ENCODE measurements around the gene CENPH.
A peak's percentile ranks its signal among the peaks of the same experiment; 100 is the strongest.
"Not testable (repeated sequence)": the region's sequence is repeated elsewhere in the genome, so short reads cannot be mapped to it uniquely, and the experiment has no call there.

CENPH gene

DNA sequence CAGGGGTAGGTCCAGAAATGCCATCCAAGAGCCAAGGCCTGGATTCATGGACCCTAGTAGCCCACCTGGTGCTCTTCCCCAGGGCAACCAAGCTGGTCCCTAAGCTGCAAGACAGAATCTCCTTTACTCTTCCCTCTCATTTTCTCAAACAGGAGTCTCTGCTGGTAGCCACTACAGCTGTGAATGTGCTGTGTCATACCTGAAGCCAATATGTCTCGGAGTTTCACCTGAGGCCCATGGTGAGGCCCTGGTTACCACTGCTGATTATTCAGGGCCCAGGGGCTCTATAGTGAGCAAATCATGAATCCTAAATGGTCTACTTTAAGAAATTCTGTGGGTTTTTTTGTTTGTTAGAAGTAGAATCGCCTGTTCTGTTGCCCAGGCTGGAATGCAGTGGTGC, 61.2 kb downstream of the CENPH start:
- Histone ChIP-seq H3K36me3 (ENCODE audit: low read depth) (peaks cover 26% of the 10 kb centered on the region), H3K27me3 (ENCODE audit: insufficient read depth, poor library complexity, severe bottlenecking) (no peaks in the 10 kb centered on the region), H3K4me3 (ENCODE audit: severe bottlenecking) (no peak overlapping the region), H3K9me3 (ENCODE audit: severe bottlenecking) (no peaks in the 10 kb centered on the region), H3K27ac (ENCODE audit: poor library complexity, severe bottlenecking) (no peak overlapping the region), H3K4me1 (ENCODE audit: insufficient read depth, poor library complexity, severe bottlenecking) (no peaks in the 10 kb centered on the region)
- DNase-seq (ENCODE audit: low spot score), result no peak
- TF ChIP-seq, protein P1, sequence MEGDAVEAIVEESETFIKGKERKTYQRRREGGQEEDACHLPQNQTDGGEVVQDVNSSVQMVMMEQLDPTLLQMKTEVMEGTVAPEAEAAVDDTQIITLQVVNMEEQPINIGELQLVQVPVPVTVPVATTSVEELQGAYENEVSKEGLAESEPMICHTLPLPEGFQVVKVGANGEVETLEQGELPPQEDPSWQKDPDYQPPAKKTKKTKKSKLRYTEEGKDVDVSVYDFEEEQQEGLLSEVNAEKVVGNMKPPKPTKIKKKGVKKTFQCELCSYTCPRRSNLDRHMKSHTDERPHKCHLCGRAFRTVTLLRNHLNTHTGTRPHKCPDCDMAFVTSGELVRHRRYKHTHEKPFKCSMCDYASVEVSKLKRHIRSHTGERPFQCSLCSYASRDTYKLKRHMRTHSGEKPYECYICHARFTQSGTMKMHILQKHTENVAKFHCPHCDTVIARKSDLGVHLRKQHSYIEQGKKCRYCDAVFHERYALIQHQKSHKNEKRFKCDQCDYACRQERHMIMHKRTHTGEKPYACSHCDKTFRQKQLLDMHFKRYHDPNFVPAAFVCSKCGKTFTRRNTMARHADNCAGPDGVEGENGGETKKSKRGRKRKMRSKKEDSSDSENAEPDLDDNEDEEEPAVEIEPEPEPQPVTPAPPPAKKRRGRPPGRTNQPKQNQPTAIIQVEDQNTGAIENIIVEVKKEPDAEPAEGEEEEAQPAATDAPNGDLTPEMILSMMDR (IDR thresholded peaks at IDR 0.05; ENCODE audit: poor library complexity, severe bottlenecking), result no peak
- ATAC-seq (ENCODE audit: low read depth), result no peak

- ATAC-seq (ENCODE audit: low read depth) (no peak), DNase-seq (ENCODE audit: low spot score) (no peak)
- TF ChIP-seq, protein P1 (IDR thresholded peaks at IDR 0.05; ENCODE audit: poor library complexity, severe bottlenecking), result no peak
- Histone ChIP-seq H3K9me3 (ENCODE audit: severe bottlenecking) (no peaks in the 10 kb centered on the region), H3K27ac (ENCODE audit: poor library complexity, severe bottlenecking) (no peak overlapping the region), H3K4me1 (ENCODE audit: insufficient read depth, poor library complexity, severe bottlenecking) (peaks cover 2% of the 10 kb centered on the region), H3K27me3 (ENCODE audit: insufficient read depth, poor library complexity, severe bottlenecking) (no peaks in the 10 kb centered on the region), H3K36me3 (ENCODE audit: low read depth) (peaks cover 43% of the 10 kb centered on the region), H3K4me3 (ENCODE audit: severe bottlenecking) (no peak overlapping the region)
These were observed 63.1 kb downstream of the CENPH start for GRCh38 chr5:69252437-69252836.

DNA sequence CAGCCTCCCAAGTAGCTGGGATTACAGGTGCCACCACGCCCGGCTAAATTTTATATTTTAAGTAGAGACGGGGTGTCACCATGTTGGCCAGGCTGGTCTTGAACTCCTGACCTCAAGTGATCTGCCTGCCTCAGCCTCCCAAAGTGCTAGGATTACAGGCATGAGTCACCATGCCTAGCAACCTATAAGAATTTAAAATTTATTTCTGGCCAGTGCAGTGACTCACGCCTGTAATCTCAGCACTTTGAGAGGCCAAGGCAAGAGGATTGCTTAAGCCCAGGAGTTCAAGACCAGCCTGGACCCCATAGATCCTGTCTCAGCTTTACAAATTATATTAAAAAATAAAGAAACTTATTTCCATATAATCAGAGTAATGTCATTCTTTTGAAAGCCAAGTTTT, 66.6 kb downstream of the CENPH start:
- H3K36me3 ChIP-seq (ENCODE audit: low read depth), result peaks cover 65% of the 10 kb centered on the region

GRCh38 chr5:69257577-69257976, 68.2 kb downstream of the CENPH start:
- TF ChIP-seq, protein P1 (IDR thresholded peaks at IDR 0.05; ENCODE audit: poor library complexity, severe bottlenecking), result no peak
- ATAC-seq (ENCODE audit: low read depth) (no peak), DNase-seq (ENCODE audit: low spot score) (no peak)
- Histone ChIP-seq H3K9me3 (ENCODE audit: severe bottlenecking) (no peaks in the 10 kb centered on the region), H3K4me1 (ENCODE audit: insufficient read depth, poor library complexity, severe bottlenecking) (peaks cover 2% of the 10 kb centered on the region), H3K36me3 (ENCODE audit: low read depth) (peaks cover 80% of the 10 kb centered on the region), H3K27me3 (ENCODE audit: insufficient read depth, poor library complexity, severe bottlenecking) (no peaks in the 10 kb centered on the region), H3K27ac (ENCODE audit: poor library complexity, severe bottlenecking) (no peak overlapping the region), H3K4me3 (ENCODE audit: severe bottlenecking) (no peak overlapping the region)

More for the DNA sequence above, 66.6 kb downstream of the CENPH start:
- not testable (repeated sequence) for H3K27me3 ChIP-seq (ENCODE audit: insufficient read depth, poor library complexity, severe bottlenecking); H3K4me1 ChIP-seq (ENCODE audit: insufficient read depth, poor library complexity, severe bottlenecking); H3K9me3 ChIP-seq (ENCODE audit: severe bottlenecking); DNase-seq (ENCODE audit: low spot score); H3K4me3 ChIP-seq (ENCODE audit: severe bottlenecking); H3K27ac ChIP-seq (ENCODE audit: poor library complexity, severe bottlenecking)
- peak; percentile 45; the same call in 1 of the 3 replicates for ATAC-seq (ENCODE audit: low read depth)

All from RWPE2 (cell line).